GM12892 (cell line): ENCODE data around the gene MAGEB4.

ENCODE experiments used
- POLR2A ChIP-seq: IDR thresholded peaks from 2 replicates; pipeline ENCODE4 v1.6.1; 2011; ENCODE audit warnings: low read depth, low read length, control low read depth
- POLR2AphosphoS5 ChIP-seq: IDR thresholded peaks from 2 replicates; pipeline ENCODE4 v1.6.1; 2011; ENCODE audit warnings: low read depth, low read length, control low read depth

DNA sequence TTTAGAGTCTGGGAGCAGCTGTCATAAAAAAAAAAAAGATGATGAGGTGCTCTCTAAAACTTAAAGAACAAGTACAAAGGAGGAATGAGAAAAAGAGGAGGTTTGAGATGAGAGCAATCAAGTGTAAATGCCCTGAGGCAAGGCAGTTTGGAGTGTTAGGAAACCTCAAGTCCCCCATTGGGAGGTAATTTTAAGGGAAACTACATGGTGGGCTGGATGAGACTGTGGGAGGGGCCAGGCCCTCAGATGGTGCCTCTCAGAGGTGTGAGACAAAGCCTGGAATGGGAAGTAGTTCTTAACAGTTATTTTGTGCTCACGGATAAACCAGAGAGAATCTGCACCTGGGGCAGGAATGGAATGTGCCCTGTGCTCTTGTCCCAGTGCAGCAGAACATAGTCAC is 13.3 kb upstream of the MAGEB4 start:
- no peak for TF ChIP-seq POLR2A
- TF ChIP-seq POLR2AphosphoS5 = no peak
